DMS153 treated with DMSO at 0.1 percent for 48 hours (cell line): ENCODE measurements around the gene MYEF2.

Source experiments
- DNase-seq: peaks from one replicate; lab custom pipeline; 2025; ENCODE audit not compliant: unreplicated experiment; lab: John Stamatoyannopoulos, UW

MYEF2 gene, protein sequence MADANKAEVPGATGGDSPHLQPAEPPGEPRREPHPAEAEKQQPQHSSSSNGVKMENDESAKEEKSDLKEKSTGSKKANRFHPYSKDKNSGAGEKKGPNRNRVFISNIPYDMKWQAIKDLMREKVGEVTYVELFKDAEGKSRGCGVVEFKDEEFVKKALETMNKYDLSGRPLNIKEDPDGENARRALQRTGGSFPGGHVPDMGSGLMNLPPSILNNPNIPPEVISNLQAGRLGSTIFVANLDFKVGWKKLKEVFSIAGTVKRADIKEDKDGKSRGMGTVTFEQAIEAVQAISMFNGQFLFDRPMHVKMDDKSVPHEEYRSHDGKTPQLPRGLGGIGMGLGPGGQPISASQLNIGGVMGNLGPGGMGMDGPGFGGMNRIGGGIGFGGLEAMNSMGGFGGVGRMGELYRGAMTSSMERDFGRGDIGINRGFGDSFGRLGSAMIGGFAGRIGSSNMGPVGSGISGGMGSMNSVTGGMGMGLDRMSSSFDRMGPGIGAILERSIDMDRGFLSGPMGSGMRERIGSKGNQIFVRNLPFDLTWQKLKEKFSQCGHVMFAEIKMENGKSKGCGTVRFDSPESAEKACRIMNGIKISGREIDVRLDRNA

DNA sequence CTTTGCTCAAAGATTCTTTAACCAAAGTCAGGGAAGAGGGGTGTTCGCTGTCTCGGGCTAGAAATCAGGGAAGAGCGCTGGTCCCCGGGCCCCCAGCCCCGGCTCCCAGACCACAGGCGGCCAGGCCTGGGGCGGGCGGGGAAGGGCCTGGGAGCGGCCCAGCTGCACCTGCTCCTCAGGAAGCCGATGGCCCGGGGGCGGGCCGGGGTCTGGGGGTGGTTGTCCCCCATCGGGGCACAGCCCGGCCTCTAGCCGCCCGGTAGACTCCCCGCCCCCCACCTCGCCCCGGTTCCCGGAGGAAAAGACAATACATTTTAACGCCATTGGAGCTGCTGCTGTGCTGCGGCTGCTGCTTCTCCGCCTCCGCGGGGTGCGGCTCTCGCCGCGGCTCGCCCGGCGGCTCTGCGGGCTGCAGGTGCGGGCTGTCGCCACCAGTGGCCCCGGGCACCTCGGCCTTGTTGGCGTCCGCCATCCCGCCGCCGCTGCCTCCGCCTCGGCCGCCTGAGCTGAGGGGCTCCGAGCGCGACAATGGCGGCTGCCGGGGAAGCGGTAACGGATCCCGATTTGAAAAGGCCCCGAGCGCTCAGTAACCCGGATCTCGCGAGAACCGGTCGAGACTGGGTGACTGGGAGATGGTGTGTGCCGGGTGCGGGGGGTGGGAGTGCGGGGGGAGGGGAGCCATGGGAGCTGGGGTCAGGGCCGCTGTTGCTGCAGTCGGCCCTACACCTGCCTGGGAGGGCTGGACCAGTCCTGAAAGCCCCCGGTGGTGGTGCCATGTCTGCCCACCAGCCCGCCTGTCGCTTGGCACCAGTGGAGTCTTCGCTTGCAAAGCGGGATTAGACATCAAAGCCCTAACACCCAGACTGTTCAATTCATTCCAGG, at the start of gene MYEF2:
MYEF2 (minus strand) TSS at position 530 of the 882 bp plus-strand sequence; CDS start at position 472, 58 bp downstream.
- DNase-seq, result no peak

DNA sequence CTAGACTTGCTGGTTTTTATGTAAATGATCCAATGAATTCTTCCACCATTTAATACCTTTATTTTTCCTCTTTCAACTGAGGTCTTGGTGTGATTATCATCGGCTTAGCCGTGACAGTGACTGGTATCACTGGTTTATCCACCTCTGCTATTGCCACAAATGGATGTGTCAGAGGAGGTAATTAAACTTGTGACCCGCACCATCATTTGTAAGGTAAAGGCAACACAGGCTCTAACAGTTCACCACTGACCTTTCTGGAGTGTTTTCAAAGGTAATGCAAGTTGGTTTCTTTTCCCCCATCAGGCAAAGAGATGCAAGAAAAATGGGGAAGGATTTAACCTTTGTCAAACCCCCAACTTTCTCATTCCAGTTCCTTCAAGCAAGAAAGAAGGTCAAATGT, 47.7 kb upstream of the MYEF2 start:
- DNase-seq, result no peak

DNA sequence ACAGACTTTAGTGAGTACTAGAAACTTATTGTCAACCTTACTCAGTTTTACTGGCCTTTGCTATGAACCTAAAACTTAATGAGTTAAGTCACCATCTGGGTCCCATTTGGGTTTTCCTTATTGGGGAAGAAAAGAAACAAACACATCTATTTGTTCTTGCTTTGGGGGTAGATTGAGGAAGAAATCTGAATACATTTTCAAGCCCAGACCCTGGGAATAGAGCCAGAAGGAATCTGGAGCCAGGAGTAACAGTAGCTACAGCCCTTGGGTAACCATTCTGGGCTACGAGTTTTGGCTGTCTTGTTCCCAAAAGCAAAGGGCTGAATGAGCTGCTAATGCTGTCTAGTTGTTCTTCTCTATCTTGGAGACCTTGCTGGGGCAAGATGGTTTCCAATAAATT, 44.5 kb upstream of the MYEF2 start:
- no peak for DNase-seq

DNA sequence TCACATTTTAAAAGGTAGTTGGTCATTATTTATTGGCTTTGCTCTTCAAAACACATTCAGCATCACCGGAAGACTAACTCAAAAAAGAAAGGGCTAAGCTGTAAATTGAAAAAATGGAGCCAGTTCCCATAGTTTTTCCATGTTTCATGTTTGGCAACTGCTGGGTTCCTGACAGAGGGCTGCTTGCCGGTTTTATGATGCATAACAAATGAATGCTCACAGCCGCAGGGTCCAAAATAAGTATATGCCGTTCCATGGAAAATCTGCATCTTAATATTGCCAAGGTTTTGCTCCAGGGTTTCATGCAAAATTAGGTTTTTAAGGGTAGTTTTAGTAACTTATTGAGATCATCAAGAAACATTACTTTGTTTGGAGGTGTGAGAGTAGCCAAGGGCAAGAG, 43.8 kb upstream of the MYEF2 start:
- DNase-seq, result no peak

DNA sequence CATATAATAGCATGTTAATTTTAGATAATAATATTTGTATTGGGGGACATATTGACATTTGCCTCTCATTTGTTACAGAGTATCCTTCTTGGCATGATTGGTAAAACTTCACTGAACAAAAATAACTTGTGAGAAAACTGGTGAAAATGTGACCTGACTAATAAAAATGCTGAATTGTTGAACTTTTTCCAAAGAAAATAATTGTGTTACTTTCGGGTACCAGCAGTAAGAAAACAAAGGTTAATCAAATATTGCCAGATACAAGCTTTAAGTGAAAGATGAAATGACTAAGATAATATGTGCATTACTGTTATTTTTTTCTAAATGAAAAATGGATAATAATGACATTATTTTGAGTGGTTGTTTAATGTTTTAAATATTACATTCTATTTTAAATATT, 43.2 kb upstream of the MYEF2 start:
- no peak for DNase-seq

DNA sequence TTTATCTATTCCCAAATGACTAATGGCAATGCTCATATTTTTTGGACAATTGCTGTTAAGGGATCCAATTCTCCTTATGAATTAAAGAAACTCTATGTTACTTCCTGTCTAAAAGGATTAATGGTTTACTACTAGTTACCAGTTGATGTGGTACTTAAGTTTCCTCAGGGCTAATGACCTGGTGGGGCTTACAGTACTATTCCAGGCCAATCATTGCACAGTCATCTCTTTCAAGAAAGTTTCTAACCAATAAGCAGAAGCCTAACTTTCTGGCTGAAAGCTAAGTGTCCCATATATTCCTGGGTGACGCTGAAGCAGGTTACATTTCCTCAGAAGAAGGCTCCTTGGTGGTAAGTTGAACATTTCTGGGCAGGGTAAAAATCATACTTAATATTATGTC, 27.9 kb upstream of the MYEF2 start, which contains the start of gene SLC12A1:
SLC12A1 (plus strand) TSS at position 322 of the 400 bp plus-strand sequence. CDS start 1,418 bp downstream, outside the sequence.
- DNase-seq, result no peak

DNA sequence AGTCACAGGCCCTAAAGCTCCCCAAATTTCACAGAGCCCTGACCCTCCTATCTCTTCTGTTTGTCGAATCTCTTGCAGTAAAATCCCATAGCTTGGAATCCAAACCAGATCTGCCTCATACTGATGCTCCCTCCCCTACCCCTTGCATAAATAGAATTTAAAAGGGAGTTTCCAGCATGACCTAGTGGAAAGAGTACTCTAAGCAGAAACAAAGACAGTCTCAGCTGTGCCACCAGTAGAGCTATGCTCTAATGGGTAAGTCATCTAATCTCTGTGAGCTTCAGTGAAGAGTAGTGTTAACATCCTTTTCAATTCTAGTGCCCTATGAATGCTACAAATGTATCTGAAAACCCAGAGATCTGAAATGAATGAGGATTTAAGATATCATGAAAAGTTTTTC, 24.0 kb upstream of the MYEF2 start:
- DNase-seq, result no peak

DNA sequence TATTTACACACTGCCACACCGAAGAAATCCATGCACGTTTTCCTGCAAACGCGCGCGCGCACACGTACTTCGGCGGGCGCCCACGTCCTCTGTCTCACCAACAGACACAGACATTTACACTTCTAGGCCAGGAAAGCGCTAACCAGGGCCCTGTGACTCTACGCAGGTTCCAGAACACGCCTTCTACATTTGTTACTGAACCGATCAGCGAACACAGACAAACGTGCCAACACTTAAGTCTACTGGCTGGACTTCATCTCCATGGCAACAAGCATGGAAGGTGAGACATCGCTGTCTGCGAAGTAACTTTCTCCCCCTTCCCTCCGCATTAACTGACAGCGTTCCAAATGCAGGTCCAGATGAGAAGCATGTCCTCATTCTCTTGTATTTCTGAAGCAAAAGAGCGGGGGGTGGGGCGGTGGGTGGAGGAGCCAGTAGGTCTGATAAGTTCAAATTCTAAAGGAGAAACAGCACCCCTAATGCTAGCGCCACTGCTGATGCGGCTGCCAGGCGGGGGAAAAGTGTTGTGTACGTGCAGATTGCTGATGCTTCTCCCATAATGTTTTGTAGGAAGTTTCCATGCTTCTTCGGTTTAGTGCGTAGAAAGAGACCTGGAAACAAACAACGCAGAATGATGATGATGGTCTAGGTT, 13.6 kb upstream of the MYEF2 start, which contains the start of gene CTXN2:
CTXN2 (plus strand) TSS at position 92 of the 652 bp plus-strand sequence. CDS start 9,636 bp downstream, outside the sequence.
- no peak for DNase-seq

DNA sequence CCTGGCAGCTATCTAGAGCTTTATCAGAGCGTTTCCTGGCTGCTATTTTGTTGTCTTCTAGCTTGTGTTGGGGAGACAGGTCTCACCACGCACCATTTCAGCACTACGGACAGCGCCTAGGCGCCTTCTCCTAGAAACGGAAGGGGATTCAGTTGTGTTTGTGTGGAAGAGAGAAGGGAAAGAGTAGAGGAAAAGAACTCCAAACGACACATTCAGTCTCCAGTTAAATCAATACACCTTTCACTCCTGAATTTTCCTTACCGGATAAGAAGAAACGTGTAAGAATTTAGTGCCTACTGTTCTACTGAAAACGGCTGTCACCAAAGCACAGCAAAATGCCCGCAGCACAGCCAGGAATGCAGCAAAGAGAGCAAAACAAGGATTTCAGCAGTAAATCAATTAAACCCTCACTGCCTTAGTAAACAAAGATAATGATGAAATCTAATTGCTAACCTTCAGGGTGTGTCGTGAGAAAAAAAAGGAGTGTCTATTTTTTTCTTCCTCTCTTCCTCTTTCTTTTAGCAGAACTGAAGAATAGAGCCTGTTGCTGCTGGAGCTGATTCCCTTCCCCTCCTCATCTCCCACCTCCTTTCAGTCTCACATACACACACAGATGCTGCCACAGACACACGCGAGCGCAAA, 13.0 kb upstream of the MYEF2 start:
- no peak for DNase-seq

DNA sequence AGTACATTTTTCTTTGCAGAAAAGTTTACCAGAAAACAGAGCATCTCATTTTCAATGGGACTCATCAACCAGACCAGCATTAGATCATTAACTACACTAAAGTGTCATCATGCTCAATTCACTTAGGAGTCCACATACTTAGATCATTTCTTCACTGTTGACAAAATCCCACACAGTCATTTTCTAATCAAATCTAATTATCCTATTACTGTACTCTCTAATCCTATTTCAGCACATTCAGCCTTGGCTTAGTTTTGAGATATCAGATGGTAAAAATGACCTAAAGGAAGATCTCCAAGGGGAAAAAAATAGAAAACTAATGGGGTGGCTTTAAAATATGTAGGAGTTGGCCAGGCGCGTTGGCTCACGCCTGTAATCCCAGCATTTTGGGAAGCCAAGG, 8.2 kb upstream of the MYEF2 start:
- DNase-seq, result no peak

DNA sequence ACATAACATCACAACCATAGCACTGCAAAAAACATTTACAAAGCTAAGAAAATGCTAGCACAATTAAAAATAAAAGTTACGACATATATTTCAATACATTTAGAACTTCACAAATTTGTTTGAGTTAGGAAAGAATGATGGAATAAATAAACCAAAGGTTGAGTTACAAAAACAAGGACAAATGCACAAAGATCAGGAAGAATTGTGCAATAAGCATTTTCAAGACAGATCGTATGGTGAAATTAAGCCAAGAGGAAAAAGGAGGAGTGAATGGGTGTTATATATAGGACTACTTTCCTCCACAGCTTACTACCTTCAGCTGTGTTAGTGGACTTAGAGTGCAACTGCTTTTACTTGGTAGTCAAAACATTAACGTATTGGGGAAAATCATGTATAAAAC, 7.4 kb upstream of the MYEF2 start:
- no peak for DNase-seq

DNA sequence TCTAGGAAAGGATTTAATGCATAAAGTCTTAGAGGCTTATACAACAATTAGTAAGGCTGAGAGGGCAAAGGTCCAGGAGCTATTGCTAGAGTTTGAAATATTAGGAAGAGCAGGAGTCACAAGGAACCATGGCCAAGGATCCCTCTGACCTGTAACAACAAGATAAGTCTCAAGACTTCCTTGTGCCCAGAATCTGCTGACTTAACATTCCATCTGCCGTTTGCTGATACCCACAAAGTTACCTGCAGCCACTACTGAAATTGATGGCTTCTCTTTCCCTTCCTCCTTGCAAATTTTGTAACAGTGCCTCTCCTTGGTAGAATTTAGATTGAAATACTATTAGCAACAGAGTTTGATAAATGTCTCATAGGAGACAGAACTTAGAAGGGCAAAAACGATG, 4.7 kb upstream of the MYEF2 start:
- DNase-seq, result no peak

DNA sequence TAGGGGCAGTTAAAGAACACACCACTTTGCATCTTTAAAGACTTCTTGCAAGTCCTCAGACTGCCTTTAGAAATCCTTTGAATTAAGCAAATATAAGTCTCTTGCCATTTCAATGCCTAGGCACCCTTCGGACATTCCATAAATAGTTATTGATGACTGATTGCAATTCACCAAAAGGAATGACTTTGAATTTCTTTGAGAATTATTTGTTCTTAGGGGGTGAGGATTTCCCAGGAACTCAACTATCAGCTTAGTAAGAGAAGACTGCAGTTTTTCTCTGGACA, 495 bp upstream of the MYEF2 start:
- DNase-seq, result no peak

DNA sequence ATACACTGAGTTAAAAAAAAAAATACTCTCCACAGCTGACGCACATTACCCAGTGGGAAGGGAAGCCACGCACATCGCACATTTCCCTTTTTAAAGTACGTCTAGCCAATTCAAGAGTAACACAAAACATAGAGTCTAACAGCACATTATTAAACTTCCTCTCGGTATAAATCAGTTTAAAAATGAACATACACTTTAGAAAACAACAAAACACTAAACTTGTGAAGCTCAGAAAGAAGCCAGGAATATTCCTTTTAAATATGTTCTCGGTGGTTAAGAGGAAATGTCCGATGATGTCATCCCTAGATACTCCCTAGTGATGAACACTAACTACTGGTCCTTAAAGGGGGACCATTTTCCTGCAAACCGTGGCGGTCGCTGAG, 721 bp downstream of the MYEF2 start:
- peak; percentile 3 for DNase-seq

DNA sequence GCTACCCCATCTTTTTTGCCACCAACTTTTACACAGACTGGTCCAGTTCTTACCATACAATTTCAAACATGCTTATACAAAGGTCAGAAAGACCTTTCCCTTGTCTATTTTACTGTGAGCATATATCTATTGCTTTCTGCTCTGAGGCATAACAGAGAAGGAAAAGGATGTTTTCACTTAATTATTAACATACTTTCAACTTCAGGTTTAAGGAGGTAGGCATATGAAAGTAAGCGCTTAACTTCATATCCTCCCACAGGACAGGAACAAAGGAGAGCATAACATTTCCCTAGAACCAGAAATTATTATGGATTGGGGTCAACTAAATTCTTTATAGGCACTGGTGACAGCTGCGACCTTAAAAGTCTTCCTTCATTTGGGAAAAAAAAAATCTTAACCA, 1.1 kb downstream of the MYEF2 start:
- no peak for DNase-seq

DNA sequence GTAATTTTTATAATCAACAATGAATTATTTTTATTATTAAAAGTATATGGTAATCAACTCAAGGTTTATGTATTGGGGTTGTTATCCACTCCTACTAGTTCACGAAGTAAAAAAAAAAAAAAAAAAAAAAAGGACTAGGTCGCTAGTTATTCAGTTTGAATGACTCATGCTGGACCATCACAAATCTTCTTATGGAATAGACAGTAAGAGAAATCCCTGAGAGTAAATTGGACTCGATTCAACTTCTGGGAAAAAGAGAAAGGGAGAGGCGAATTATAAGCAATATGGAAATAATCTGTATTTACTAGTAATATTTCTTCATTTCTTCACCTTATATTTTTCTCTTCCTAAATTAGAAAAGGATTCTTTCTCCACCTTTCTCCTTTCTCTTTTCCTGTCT, 2.0 kb downstream of the MYEF2 start:
- DNase-seq, result no peak

DNA sequence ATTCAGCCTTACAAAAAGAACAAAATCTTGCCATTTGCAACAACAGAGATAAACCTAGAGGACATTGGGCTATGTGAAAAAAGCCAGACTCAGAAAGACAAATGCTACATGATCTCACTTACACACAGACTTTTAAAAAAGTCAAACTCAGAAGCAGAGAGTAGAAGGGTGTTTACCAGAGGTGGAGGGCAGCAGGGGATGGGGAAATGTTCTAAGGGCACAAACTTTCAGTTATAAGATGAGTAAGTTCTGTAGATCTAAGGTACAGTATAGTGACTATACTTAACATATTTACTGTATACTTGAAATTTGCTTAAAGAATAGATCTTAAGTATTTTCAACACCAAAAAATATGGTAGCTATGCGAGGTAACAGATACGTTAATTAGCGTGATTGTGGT, 3.0 kb downstream of the MYEF2 start:
- no peak for DNase-seq

DNA sequence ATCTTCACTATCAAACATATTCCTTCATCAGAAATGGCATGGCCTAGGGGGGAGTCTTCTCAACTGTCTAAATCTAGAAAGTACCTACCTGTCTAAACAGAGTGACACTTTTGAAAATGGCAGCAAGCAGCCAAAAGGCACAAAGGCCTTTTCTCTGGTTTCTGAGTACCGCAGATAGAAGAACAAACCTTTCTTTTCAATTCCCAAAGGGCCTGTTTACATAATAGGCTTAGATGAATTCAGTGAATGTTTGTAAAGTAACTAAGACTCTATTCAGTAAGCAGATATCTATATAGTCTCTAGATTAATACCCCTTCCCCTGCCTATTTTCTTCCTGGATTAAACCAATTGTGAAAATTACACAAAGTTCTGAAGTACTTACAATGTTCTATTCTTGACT, 7.1 kb downstream of the MYEF2 start:
- no peak for DNase-seq

DNA sequence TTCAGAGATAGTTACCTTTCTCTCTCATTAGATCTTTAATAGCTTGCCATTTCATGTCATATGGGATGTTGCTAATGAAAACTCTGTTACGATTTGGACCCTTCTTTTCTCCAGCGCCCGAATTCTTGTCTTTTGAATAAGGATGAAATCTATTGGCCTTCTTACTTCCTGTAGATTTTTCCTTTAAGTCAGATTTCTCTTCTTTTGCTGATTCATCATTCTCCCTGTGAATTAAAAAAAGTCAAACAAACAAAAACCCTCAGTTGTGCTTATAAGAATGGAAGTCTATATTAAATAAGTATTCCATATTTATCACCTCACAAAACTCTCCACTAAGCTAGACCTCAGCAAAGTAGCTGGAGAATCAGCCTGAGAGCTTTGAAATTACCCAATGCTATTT, 9.5 kb downstream of the MYEF2 start:
- no peak for DNase-seq

DNA sequence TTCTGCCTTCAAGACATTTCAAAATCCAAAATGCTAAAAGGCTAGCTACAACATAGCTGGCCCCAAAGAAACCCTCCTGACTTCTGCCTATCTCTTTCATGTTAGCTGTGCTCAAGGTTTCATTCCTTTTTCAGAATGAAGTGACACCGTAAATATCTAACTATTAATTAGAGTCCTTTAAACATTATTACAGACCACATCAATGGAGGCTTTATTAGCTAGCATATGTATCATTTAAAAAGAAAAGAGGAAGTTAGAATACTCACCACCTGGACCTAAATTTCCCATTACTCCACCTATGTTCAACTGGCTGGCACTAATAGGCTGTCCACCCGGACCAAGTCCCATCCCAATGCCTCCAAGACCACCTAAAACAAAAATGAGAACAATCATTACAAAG, 24.6 kb downstream of the MYEF2 start:
- no peak for DNase-seq

DNA sequence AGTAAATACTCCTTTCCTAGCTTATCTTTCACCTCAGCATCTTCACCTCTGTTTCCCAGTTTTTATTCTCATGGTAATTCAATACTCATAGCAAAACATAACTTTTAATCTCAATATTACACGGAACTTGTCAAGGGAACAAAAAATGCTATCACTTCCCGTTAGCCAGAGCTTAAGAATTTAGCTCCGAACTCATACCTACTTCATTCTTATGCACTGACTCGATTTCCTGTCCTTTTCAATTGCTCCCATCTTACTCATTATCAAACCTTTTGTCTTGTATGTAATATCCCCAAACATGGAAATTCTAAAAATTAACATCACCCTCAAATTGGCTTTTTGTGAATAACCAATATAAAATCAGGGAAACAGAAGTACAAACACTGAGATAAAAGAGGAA, 28.2 kb downstream of the MYEF2 start:
- no peak for DNase-seq
